Nephron (organoid): ENCODE measurements around the gene BMP6.

ENCODE experiments used
- H3K27ac Mint-ChIP-seq, 3 experiments: 2 replicates each; pipeline ENCODE4 v1.8.0; 2020; ENCODE audit warnings: mixed read lengths in 3 of 3, mild to moderate bottlenecking in 2 of 3, moderate library complexity in 1 of 3
- H3K27me3 Mint-ChIP-seq: 2 replicates; pipeline ENCODE4 v1.8.0; 2021; ENCODE audit warnings: low read depth, mild to moderate bottlenecking, moderate library complexity, mixed read lengths
- H3K36me3 Mint-ChIP-seq: 2 replicates; pipeline ENCODE4 v1.8.0; 2020; ENCODE audit warnings: low read depth, mixed read lengths
- H3K4me1 Mint-ChIP-seq: 2 replicates; pipeline ENCODE4 v1.8.0; 2020; ENCODE audit warnings: mixed read lengths
- H3K4me3 Mint-ChIP-seq, 3 experiments: 2 replicates each; pipeline ENCODE4 v1.8.0; 2020; ENCODE audit warnings: mild to moderate bottlenecking in 3 of 3, mixed read lengths in 3 of 3, moderate library complexity in 2 of 3
- H3K9me3 Mint-ChIP-seq: 2 replicates; pipeline ENCODE4 v1.8.0; 2020; ENCODE audit warnings: mixed read lengths
- CTCF ChIP-seq, 3 experiments: fragments of 200-600 bp; sonication (generic); IDR thresholded peaks; one replicate each; pipeline ENCODE4 v1.5.0; 2021; ENCODE audit warnings: antibody characterized with exemption in 3 of 3; ENCODE audit not compliant: unreplicated experiment in 3 of 3

The BMP6 gene

GRCh38 chr6:7912736-7913517 is 187.0 kb downstream of the BMP6 start:
- Mint-ChIP-seq H3K27me3 (no peaks in the 10 kb centered on the region), H3K4me3 (no peak overlapping the region), H3K4me1 (peaks cover 9% of the 10 kb centered on the region), H3K27ac (no peak overlapping the region), H3K9me3 (no peaks in the 10 kb centered on the region), H3K36me3 (no peaks in the 10 kb centered on the region)
- TF ChIP-seq CTCF (IDR thresholded peaks at IDR 0.05; ENCODE audit: unreplicated experiment in 3 of 3): no peak

GRCh38 chr6:7914311-7914710 is 188.4 kb downstream of the BMP6 start:
- Mint-ChIP-seq H3K9me3 (no peaks in the 10 kb centered on the region), H3K27ac (no peak overlapping the region), H3K36me3 (no peaks in the 10 kb centered on the region), H3K4me1 (peaks cover 3% of the 10 kb centered on the region), H3K27me3 (no peaks in the 10 kb centered on the region), H3K4me3 (no peak overlapping the region)
- TF ChIP-seq CTCF (IDR thresholded peaks at IDR 0.05; ENCODE audit: unreplicated experiment in 3 of 3): no peak

GRCh38 chr6:7914991-7915789 is 189.3 kb downstream of the BMP6 start:
- H3K27ac Mint-ChIP-seq: no peak overlapping the region
- no peaks in the 10 kb centered on the region for H3K36me3 Mint-ChIP-seq
- no peaks in the 10 kb centered on the region for H3K9me3 Mint-ChIP-seq
- TF ChIP-seq CTCF (IDR thresholded peaks at IDR 0.05; ENCODE audit: unreplicated experiment in 3 of 3): no peak
- no peak overlapping the region for H3K4me3 Mint-ChIP-seq
- no peaks in the 10 kb centered on the region for H3K27me3 Mint-ChIP-seq
- H3K4me1 Mint-ChIP-seq: no peaks in the 10 kb centered on the region

- no peak overlapping the region for H3K4me3 Mint-ChIP-seq
- no peak for TF ChIP-seq CTCF (IDR thresholded peaks at IDR 0.05; ENCODE audit: unreplicated experiment in 3 of 3)
These were observed 191.1 kb downstream of the BMP6 start for GRCh38 chr6:7916959-7917358.

GRCh38 chr6:7917729-7918128 is 191.8 kb downstream of the BMP6 start:
- Mint-ChIP-seq H3K27ac (no peak overlapping the region), H3K4me1 (no peaks in the 10 kb centered on the region), H3K4me3 (no peak overlapping the region), H3K9me3 (no peaks in the 10 kb centered on the region), H3K27me3 (no peaks in the 10 kb centered on the region), H3K36me3 (no peaks in the 10 kb centered on the region)
- TF ChIP-seq CTCF (IDR thresholded peaks at IDR 0.05; ENCODE audit: unreplicated experiment in 3 of 3): no peak

More at GRCh38 chr6:7916959-7917358, 191.1 kb downstream of the BMP6 start:
- Mint-ChIP-seq H3K27ac (no peak overlapping the region), H3K9me3 (no peaks in the 10 kb centered on the region), H3K36me3 (no peaks in the 10 kb centered on the region), H3K27me3 (no peaks in the 10 kb centered on the region), H3K4me1 (no peaks in the 10 kb centered on the region)
